GM10266 (cell line): Measurements from ENCODE around the gene KDR.

ENCODE experiments used
- DNase-seq: peaks from one replicate; pipeline ENCODE4 v3.0.0; 2012; ENCODE audit errors: extremely low spot score
- TF ChIP-seq, protein P1 (sequence below): IDR thresholded peaks from 2 replicates; pipeline ENCODE4 v1.5.1; 2012; ENCODE audit warnings: mild to moderate bottlenecking, low read depth; ENCODE audit not compliant: control insufficient read depth, insufficient read depth; ENCODE audit errors: missing control alignments

The KDR gene

DNA sequence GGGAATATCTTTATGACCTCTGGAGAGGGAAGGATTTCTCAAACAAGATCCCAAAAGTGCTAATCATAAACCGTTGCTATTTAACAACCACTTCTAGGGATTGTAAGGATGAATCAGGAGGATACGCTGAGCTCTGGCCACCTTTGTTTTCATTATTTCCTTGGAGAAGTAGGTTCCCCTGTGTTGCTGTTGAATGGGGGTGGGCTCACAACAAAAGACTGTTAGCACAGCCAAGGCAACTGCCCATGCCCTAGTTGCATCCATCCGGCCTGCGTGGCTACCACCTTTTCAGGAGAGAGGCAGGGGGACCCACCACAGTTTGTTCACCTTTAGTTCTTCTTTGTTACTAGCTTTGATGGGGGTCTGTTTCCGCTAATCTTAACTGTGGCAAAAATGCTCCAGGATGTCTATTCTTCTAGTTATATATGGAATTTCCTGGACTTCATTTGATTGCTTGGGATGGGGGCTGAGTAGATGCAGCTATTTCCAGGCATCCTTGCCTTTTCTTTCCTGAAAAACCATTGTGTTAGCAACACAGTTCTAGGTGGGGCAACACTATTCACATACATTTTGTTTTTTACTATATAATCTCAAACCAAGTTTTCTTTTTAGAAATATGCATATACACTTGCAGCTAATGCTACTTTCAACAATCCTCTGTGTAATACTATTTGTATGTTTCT, 95.4 kb downstream of the KDR start:
- no peak for DNase-seq

DNA sequence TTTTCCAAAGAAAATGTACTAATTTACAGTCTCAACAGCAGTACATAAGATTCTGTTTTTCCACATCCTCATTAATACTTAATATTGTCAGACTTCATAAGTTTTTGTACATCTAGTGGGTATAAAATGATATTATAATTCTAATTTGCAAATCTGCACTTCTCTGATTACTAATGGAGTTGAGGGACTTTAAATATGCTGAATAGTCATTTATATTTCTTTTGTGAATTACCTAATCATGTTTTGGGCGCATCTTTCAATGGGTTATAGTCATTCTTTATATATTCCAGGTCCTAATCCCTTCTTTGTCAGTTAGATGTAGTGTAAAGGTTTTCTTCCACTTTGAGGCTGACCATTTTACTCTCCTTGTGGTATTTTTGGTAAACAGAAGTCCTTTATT, 96.1 kb downstream of the KDR start:
- TF ChIP-seq, protein P1, sequence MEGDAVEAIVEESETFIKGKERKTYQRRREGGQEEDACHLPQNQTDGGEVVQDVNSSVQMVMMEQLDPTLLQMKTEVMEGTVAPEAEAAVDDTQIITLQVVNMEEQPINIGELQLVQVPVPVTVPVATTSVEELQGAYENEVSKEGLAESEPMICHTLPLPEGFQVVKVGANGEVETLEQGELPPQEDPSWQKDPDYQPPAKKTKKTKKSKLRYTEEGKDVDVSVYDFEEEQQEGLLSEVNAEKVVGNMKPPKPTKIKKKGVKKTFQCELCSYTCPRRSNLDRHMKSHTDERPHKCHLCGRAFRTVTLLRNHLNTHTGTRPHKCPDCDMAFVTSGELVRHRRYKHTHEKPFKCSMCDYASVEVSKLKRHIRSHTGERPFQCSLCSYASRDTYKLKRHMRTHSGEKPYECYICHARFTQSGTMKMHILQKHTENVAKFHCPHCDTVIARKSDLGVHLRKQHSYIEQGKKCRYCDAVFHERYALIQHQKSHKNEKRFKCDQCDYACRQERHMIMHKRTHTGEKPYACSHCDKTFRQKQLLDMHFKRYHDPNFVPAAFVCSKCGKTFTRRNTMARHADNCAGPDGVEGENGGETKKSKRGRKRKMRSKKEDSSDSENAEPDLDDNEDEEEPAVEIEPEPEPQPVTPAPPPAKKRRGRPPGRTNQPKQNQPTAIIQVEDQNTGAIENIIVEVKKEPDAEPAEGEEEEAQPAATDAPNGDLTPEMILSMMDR, result no peak
- no peak for DNase-seq

More for the DNA sequence above, 95.4 kb downstream of the KDR start:
- TF ChIP-seq, protein P1, result no peak
